ENCODE data around the gene RAB38. TPM values are rescaled to one million over a fixed set of nuclear protein-coding genes. Genes with fewer than 3 reads are reported as not detected.

RAB38 gene
- total RNA-seq, 1 experiment from 2014 or later = 18.7 TPM

GRCh38 chr11:88194990-88195389, 19.7 kb upstream of the RAB38 start:
- Histone ChIP-seq H3K4ac (ENCODE audit: low read depth, low read length) (no peak overlapping the region), H3T11ph (ENCODE audit: low read length) (no peak overlapping the region), H3K4me1 (ENCODE audit: insufficient read depth, low read length) (no peaks in the 10 kb centered on the region), H4K20me1 (ENCODE audit: control insufficient read depth, insufficient read depth, insufficient read length) (no peaks in the 10 kb centered on the region), H3K27ac (ENCODE audit: insufficient read length, low read depth, low read length) (no peak overlapping the region), H4K91ac (ENCODE audit: insufficient read length, low read depth, low read length) (no peak overlapping the region), H3K9me3 (ENCODE audit: control insufficient read depth, low read depth, low read length) (no peaks in the 10 kb centered on the region), H3K79me1 (ENCODE audit: insufficient read depth, low read depth, low read length, poor library complexity, severe bottlenecking) (no peaks in the 10 kb centered on the region), H3K27me3 (ENCODE audit: insufficient read depth, low read length) (no peaks in the 10 kb centered on the region), H2BK20ac (ENCODE audit: low read depth, low read length, poor library complexity, severe bottlenecking) (no peak overlapping the region), H3K23ac (ENCODE audit: insufficient read length, low read depth, low read length) (no peak overlapping the region), H3K79me2 (ENCODE audit: insufficient read depth, low read length) (no peaks in the 10 kb centered on the region), H4K5ac (ENCODE audit: insufficient read length, low read depth, low read length) (no peak overlapping the region), H2BK12ac (ENCODE audit: insufficient read length, low read depth, low read length) (no peak overlapping the region), H3K4me2 (ENCODE audit: insufficient read depth, insufficient read length, low read length) (no peak overlapping the region), H4K8ac (replicated peaks; ENCODE audit: insufficient read length, low read depth, low read length) (no peak overlapping the region), H3K9ac (ENCODE audit: extremely low read depth, insufficient read length, low read length) (no peak overlapping the region), H2BK15ac (ENCODE audit: low read depth, low read length) (no peak overlapping the region), H2AFZ (ENCODE audit: low read length) (no peak overlapping the region), H2BK5ac (ENCODE audit: insufficient read length, low read length) (no peak overlapping the region), H3K23me2 (ENCODE audit: insufficient read length, low read depth, low read length, poor library complexity, severe bottlenecking) (no peaks in the 10 kb centered on the region), H3K56ac (ENCODE audit: insufficient read length, low read depth, low read length) (no peak overlapping the region), H3K14ac (ENCODE audit: insufficient read depth, low read length) (no peak overlapping the region), H2BK120ac (ENCODE audit: low read depth, low read length, poor library complexity, severe bottlenecking) (no peak overlapping the region), H2AK5ac (ENCODE audit: insufficient read length, low read length) (no peak overlapping the region), H3K18ac (ENCODE audit: insufficient read length, low read depth, low read length) (no peak overlapping the region)
- no peak overlapping the region for H3K4me3 Mint-ChIP-seq
- TF ChIP-seq, protein P1, sequence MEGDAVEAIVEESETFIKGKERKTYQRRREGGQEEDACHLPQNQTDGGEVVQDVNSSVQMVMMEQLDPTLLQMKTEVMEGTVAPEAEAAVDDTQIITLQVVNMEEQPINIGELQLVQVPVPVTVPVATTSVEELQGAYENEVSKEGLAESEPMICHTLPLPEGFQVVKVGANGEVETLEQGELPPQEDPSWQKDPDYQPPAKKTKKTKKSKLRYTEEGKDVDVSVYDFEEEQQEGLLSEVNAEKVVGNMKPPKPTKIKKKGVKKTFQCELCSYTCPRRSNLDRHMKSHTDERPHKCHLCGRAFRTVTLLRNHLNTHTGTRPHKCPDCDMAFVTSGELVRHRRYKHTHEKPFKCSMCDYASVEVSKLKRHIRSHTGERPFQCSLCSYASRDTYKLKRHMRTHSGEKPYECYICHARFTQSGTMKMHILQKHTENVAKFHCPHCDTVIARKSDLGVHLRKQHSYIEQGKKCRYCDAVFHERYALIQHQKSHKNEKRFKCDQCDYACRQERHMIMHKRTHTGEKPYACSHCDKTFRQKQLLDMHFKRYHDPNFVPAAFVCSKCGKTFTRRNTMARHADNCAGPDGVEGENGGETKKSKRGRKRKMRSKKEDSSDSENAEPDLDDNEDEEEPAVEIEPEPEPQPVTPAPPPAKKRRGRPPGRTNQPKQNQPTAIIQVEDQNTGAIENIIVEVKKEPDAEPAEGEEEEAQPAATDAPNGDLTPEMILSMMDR (conservative IDR thresholded peaks at IDR 0.05) = no peak
- no CpG with 5 or more reads among the region's 1 CpG for WGBS (ENCODE audit: extremely low coverage, insufficient read length, low lambda C conversion rate)
- H3K4me1 Mint-ChIP-seq = no peaks in the 10 kb centered on the region
- no peak overlapping the region for H3K27ac Mint-ChIP-seq
- H3K9me3 Mint-ChIP-seq = peaks cover 16 to 22% of the 10 kb centered on the region in 2 experiments; a peak in 4 of 5 replicates
- no peak for DNase-seq
- H3K27me3 Mint-ChIP-seq (ENCODE audit: low read depth) = peaks cover 1% of the 10 kb centered on the region; the same call in 1 of the 2 replicates
- peaks cover 7 to 29% (median 11%) of the 10 kb centered on the region in 3 experiments for H3K36me3 Mint-ChIP-seq (ENCODE audit: insufficient read depth in 1 of 3, low read depth in 3 of 3)

All from H9 (cell line).